GM19099 (cell line): Measurements from ENCODE around the gene ALOXE3.

Experiments
- POLR2A ChIP-seq: IDR thresholded peaks from 3 replicates; pipeline ENCODE4 v1.6.1; 2011; ENCODE audit warnings: low read depth; ENCODE audit not compliant: insufficient read length; ENCODE audit errors: extremely low read depth

ALOXE3 gene

GRCh38 chr17:8149419-8150193 lies 31.3 kb upstream of the ALOXE3 start:
- TF ChIP-seq POLR2A = no peak

GRCh38 chr17:8148560-8148959 lies 30.2 kb upstream of the ALOXE3 start:
- no peak for TF ChIP-seq POLR2A

- no peak for TF ChIP-seq POLR2A
These were observed 29.6 kb upstream of the ALOXE3 start for GRCh38 chr17:8147805-8148404.

- no peak for TF ChIP-seq POLR2A
These were observed 29.0 kb upstream of the ALOXE3 start for GRCh38 chr17:8147141-8147804.

GRCh38 chr17:8146381-8147140 lies 28.2 kb upstream of the ALOXE3 start:
- TF ChIP-seq POLR2A = no peak

GRCh38 chr17:8145811-8146210 lies 27.5 kb upstream of the ALOXE3 start:
- TF ChIP-seq POLR2A = no peak

GRCh38 chr17:8144401-8145231 lies 26.3 kb upstream of the ALOXE3 start:
- TF ChIP-seq POLR2A = no peak

GRCh38 chr17:8143581-8144400 lies 25.5 kb upstream of the ALOXE3 start:
- TF ChIP-seq POLR2A = no peak

GRCh38 chr17:8142887-8143580 lies 24.7 kb upstream of the ALOXE3 start:
- no peak for TF ChIP-seq POLR2A

GRCh38 chr17:8142158-8142886 lies 24.0 kb upstream of the ALOXE3 start:
- no peak for TF ChIP-seq POLR2A

GRCh38 chr17:8141741-8142140 lies 23.4 kb upstream of the ALOXE3 start:
- TF ChIP-seq POLR2A = no peak

- TF ChIP-seq POLR2A = no peak
These were observed 22.7 kb upstream of the ALOXE3 start for GRCh38 chr17:8141045-8141444.
